Astrocyte (in vitro differentiated cells and primary cell): ENCODE results near the gene CELF5. TPM values are rescaled to one million over a fixed set of nuclear protein-coding genes. Genes with fewer than 3 reads are reported as not detected.

Source experiments
- DNase-seq: peaks from one replicate; pipeline ENCODE4 v3.0.0-alpha.2; 2010; ENCODE audit warnings: low read depth
- FAIRE-seq: peaks from 2 replicates; lab custom pipeline; 2011; peaks lifted over from hg19 to GRCh38; lab: Jason Lieb, UNC
- H2AFZ ChIP-seq: 2 replicates; pipeline ENCODE4 v1.6.0; 2012; ENCODE audit warnings: low read depth, low read length, inconsistent platforms
- H3K27ac ChIP-seq: 2 replicates; pipeline ENCODE4 v1.5.1; 2011; ENCODE audit warnings: low read depth, low read length, inconsistent platforms
- H3K27me3 ChIP-seq: 2 replicates; pipeline ENCODE4 v1.6.0; 2011; ENCODE audit warnings: low read length, inconsistent platforms; ENCODE audit not compliant: insufficient read depth
- H3K36me3 ChIP-seq: 2 replicates; pipeline ENCODE4 v1.5.1; 2011; ENCODE audit warnings: low read length, inconsistent platforms; ENCODE audit not compliant: insufficient read depth
- H3K4me1 ChIP-seq: 2 replicates; pipeline ENCODE4 v1.5.1; 2011; ENCODE audit warnings: low read length, inconsistent platforms; ENCODE audit not compliant: insufficient read depth
- H3K4me2 ChIP-seq: 2 replicates; pipeline ENCODE4 v1.6.0; 2012; ENCODE audit warnings: low read length, inconsistent platforms
- H3K4me3 ChIP-seq: 2 replicates; pipeline ENCODE4 v1.5.1; 2011; ENCODE audit warnings: low read depth, mild to moderate bottlenecking, low read length, inconsistent platforms; ENCODE audit not compliant: insufficient read depth
- H3K79me2 ChIP-seq: 2 replicates; pipeline ENCODE4 v1.6.0; 2012; ENCODE audit warnings: mild to moderate bottlenecking, low read length, inconsistent platforms; ENCODE audit not compliant: insufficient read depth
- H3K9ac ChIP-seq: 2 replicates; pipeline ENCODE4 v1.6.0; 2012; ENCODE audit warnings: mild to moderate bottlenecking, low read length, inconsistent platforms
- H3K9me3 ChIP-seq: 2 replicates; pipeline ENCODE4 v1.5.1; 2012; ENCODE audit warnings: low read depth, mild to moderate bottlenecking, low read length, inconsistent platforms; ENCODE audit not compliant: insufficient read depth
- H4K20me1 ChIP-seq: 2 replicates; pipeline ENCODE4 v1.6.0; 2012; ENCODE audit warnings: low read length, inconsistent platforms; ENCODE audit not compliant: insufficient read depth
- H3K27ac Mint-ChIP-seq: one replicate; pipeline ENCODE4 v1.8.0; 2021; ENCODE audit warnings: mild to moderate bottlenecking, mixed read lengths; ENCODE audit not compliant: unreplicated experiment
- H3K27me3 Mint-ChIP-seq: one replicate; pipeline ENCODE4 v1.8.0; 2021; ENCODE audit warnings: low read depth, mixed read lengths; ENCODE audit not compliant: unreplicated experiment
- H3K36me3 Mint-ChIP-seq: one replicate; pipeline ENCODE4 v1.8.0; 2021; ENCODE audit warnings: low read depth, mixed read lengths; ENCODE audit not compliant: unreplicated experiment
- H3K4me1 Mint-ChIP-seq: one replicate; pipeline ENCODE4 v1.8.0; 2021; ENCODE audit warnings: low read depth, mixed read lengths; ENCODE audit not compliant: unreplicated experiment
- H3K4me3 Mint-ChIP-seq: one replicate; pipeline ENCODE4 v1.8.0; 2021; ENCODE audit warnings: mild to moderate bottlenecking, moderate library complexity, mixed read lengths; ENCODE audit not compliant: unreplicated experiment
- H3K9me3 Mint-ChIP-seq: one replicate; pipeline ENCODE4 v1.8.0; 2021; ENCODE audit warnings: mild to moderate bottlenecking, mixed read lengths; ENCODE audit not compliant: unreplicated experiment
- EZH2 ChIP-seq: IDR thresholded peaks from 2 replicates; pipeline ENCODE4 v1.6.1; 2012; ENCODE audit warnings: mild to moderate bottlenecking, low read length, inconsistent platforms; ENCODE audit not compliant: insufficient read depth
- total RNA-seq: library from RNA; stranded (reverse); gene quantifications from 2 replicates; pipeline ENCODE4 v1.2.1, GENCODE V29; 2021
- TF ChIP-seq, protein P1 (sequence below): IDR thresholded peaks from 2 replicates; pipeline ENCODE4 v1.5.1; 2011; ENCODE audit warnings: low read depth, mild to moderate bottlenecking, inconsistent platforms, low read length, moderate library complexity; ENCODE audit not compliant: insufficient read depth

Gene CELF5
- total RNA-seq, 1 donor from 2014 or later = 1.2 TPM

DNA sequence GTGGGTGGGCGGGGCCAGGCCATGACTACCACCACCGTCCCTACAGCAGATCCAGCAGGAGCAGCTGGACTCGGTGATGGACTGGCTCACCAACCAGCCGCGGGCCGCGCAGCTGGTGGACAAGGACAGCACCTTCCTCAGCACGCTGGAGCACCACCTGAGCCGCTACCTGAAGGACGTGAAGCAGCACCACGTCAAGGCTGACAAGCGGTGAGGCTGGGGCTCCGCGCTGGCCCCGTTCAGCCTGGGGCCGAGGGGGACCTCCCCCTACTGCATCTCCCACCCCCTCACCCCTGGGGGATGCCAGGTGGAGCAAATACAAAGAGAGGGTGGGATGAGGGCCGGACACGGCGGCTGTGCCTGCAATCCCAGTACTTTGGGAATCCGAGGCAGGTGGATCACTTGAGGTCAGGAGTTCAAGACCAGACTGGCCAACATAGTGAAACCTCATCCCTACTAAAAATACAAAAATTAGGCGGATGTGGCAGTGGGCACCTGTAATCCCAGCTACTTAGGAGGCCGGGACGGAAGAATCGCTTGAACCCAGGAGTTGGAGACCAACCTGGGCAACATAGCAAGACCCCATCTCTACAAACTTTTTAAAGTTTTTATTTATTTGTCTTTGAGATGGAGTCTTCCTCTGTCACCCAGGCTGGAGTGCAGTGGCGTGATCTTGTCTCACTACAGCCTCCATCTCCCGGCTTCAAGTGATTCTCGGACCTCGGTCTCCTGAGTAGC is 18.1 kb upstream of the CELF5 start:
- no peaks in the 10 kb centered on the region for H3K36me3 ChIP-seq
- no peaks in the 10 kb centered on the region for H3K27me3 ChIP-seq
- Mint-ChIP-seq H3K4me3 (no peak overlapping the region), H3K36me3 (peaks cover 8% of the 10 kb centered on the region), H3K9me3 (no peaks in the 10 kb centered on the region), H3K27me3 (no peaks in the 10 kb centered on the region), H3K4me1 (no peaks in the 10 kb centered on the region), H3K27ac (no peak overlapping the region)
- no peak overlapping the region for H3K9ac ChIP-seq
- H3K27ac ChIP-seq = no peak overlapping the region
- no peak for FAIRE-seq
- H3K9me3 ChIP-seq = no peaks in the 10 kb centered on the region
- no peaks in the 10 kb centered on the region for H4K20me1 ChIP-seq
- TF ChIP-seq, protein P1, sequence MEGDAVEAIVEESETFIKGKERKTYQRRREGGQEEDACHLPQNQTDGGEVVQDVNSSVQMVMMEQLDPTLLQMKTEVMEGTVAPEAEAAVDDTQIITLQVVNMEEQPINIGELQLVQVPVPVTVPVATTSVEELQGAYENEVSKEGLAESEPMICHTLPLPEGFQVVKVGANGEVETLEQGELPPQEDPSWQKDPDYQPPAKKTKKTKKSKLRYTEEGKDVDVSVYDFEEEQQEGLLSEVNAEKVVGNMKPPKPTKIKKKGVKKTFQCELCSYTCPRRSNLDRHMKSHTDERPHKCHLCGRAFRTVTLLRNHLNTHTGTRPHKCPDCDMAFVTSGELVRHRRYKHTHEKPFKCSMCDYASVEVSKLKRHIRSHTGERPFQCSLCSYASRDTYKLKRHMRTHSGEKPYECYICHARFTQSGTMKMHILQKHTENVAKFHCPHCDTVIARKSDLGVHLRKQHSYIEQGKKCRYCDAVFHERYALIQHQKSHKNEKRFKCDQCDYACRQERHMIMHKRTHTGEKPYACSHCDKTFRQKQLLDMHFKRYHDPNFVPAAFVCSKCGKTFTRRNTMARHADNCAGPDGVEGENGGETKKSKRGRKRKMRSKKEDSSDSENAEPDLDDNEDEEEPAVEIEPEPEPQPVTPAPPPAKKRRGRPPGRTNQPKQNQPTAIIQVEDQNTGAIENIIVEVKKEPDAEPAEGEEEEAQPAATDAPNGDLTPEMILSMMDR = no peak
- no peak for TF ChIP-seq EZH2
- H3K4me2 ChIP-seq = no peak overlapping the region
- DNase-seq = no peak
- no peak overlapping the region for H2AFZ ChIP-seq
- H3K79me2 ChIP-seq = no peaks in the 10 kb centered on the region
- H3K4me1 ChIP-seq = no peaks in the 10 kb centered on the region
- no peak overlapping the region for H3K4me3 ChIP-seq

DNA sequence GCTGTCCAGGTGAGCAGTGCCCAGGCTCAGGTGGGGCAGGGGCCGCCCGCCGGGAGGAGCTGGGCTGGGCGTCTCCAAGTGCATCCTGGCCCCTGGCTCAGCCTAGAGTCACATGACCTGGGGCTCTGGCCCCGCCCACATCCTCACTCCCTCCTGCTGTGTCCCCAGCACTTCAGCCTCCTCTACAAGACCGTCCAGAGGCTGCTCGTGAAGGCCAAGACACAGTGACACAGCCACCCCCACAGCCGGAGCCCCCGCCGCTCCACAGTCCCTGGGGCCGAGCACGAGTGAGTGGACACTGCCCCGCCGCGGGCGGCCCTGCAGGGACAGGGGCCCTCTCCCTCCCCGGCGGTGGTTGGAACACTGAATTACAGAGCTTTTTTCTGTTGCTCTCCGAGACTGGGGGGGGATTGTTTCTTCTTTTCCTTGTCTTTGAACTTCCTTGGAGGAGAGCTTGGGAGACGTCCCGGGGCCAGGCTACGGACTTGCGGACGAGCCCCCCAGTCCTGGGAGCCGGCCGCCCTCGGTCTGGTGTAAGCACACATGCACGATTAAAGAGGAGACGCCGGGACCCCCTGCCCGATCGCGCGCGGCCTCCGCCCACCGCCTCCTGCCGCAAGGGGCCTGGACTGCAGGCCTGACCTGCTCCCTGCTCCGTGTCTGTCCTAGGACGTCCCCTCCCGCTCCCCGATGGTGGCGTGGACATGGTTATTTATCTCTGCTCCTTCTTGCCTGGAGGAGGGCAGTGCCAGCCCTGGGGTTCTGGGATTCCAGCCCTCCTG is 16.8 kb upstream of the CELF5 start:
- H3K27ac Mint-ChIP-seq = no peak overlapping the region
- Histone ChIP-seq H3K9me3 (no peaks in the 10 kb centered on the region), H3K27me3 (no peaks in the 10 kb centered on the region), H3K36me3 (no peaks in the 10 kb centered on the region), H3K4me3 (no peak overlapping the region), H3K9ac (no peak overlapping the region), H3K27ac (no peak overlapping the region), H3K4me2 (no peak overlapping the region), H3K79me2 (no peaks in the 10 kb centered on the region), H2AFZ (no peak overlapping the region), H4K20me1 (no peaks in the 10 kb centered on the region), H3K4me1 (no peaks in the 10 kb centered on the region)
- DNase-seq (no peak), FAIRE-seq (no peak)
- H3K4me1 Mint-ChIP-seq = no peaks in the 10 kb centered on the region
- no peak overlapping the region for H3K4me3 Mint-ChIP-seq
- H3K27me3 Mint-ChIP-seq = peaks cover 2% of the 10 kb centered on the region
- H3K9me3 Mint-ChIP-seq = no peaks in the 10 kb centered on the region
- TF ChIP-seq, protein P1 = no peak
- no peak for TF ChIP-seq EZH2
- H3K36me3 Mint-ChIP-seq = peaks cover 11% of the 10 kb centered on the region
